HG03039 (cell line): ENCODE measurements around the gene PPP1R3A.

Experiments used
- ATAC-seq: cut with Tn5 transposase; IDR thresholded peaks from one replicate; pipeline ENCODE4 v1.9.1; 2021; ENCODE audit warnings: mild to moderate bottlenecking, moderate library complexity; ENCODE audit not compliant: unreplicated experiment

The PPP1R3A gene

GRCh38 chr7:113880559-113880958, 38.2 kb downstream of the PPP1R3A start:
- ATAC-seq: no peak

DNA sequence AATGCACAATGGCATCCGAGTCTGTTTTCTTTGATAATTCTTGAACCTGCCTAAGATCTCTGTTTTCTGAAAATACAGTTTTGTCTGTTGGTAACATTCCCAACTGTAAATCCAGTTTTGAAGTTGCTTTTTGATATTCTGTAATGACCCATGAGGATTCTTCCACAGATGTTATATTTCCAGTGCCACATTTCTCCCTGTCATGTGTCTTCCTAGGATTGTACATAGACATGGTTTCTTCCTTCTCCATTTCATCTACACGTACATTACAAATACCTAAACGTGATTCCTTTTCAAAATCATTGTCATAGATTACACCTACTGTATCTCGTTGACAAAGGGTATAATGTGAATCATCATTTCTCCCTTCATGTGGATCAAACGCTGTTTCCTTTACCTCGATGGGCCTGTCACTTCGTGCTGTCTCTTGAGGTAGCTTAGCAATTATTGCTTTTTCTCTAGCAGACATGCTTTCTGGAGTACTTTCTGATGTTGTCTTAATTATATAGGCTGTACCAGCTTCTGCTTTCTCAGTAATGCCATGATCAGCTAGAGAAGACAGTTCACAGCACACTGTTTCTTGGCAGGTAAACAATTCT, 40.3 kb downstream of the PPP1R3A start:
- no peak for ATAC-seq

DNA sequence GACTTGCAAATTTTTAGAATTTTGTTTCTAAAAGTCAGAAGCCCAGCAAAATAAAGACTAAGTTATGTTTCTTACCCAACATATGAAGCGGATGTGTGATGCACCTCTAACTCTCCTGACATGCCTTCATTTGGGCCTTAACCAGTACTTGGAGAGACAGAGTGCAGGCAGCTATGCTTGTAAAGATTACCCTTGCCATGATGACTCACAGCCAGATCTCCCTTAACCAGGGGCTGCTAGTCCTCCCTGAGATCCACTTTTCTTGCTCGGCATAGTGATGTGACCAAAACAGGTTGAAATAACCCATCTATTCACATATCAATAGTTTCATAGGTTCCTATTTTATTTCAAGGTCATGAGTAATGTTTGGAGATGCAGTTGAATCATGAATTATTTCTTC, 43.6 kb downstream of the PPP1R3A start:
- ATAC-seq: no peak

- ATAC-seq: no peak
Measured at GRCh38 chr7:113873554-113874151, 45.2 kb downstream of the PPP1R3A start.

GRCh38 chr7:113872981-113873380, 45.8 kb downstream of the PPP1R3A start:
- ATAC-seq: no peak

DNA sequence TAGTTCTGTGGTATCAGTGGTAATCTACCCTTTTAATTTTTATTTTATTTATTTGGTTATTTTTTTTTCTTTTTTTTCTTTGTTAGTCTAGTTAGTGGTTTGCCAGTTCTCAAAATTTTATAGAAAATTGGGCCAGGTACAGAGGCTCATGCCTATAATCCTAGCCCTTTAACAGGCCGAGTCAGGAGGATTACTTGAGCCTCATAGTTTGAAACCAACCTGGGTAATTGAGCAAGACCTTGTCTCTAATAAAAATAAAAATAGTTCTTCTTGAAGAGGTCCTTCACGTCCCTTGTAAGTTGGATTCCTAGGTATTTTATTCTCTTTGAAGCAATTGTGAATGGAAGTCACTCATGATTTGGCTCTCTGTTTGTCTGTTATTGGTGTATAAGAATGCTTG, 51.5 kb downstream of the PPP1R3A start:
- no peak for ATAC-seq

- no peak for ATAC-seq
Measured at GRCh38 chr7:113856010-113856409, 62.8 kb downstream of the PPP1R3A start.

DNA sequence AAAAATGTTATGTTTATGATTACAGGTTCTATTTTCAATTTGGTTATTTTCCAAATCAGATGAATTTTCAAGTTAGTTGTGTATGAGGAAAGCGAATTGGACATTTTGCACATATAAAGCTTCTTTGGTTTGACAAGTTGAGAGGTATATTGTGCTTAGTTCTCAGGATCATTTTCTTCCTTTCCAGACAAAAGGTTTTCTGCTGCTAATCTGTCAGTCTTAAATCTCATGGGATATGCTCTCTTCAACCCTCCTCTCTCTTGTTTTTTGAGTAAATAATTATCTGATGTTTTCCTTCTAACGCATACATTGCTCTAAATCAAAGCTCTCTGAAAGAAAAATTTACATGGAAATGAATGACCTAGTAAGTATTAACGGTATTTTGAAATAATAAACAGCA, 77.9 kb downstream of the PPP1R3A start:
- ATAC-seq: no peak

DNA sequence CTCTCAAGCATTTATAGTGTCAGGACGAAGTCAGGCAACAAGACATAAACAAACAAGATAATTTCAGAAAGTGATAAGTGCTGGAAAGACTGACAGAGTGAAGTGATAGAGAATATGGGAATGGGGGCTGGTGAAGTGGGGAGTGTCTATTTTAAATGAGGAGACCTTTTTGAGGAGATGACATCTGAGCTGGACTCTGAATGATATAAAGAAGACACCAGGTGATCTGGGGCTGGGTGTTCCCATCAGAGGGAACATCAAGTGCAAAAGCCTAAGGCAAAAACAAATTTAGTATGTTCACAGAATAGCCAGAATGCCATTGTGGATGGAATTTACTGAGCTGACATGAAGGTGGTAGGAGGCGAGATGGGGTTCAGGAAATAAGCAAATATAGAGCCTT, 83.4 kb downstream of the PPP1R3A start:
- ATAC-seq: no peak

- ATAC-seq: no peak
Measured at GRCh38 chr7:113832196-113832745, 86.5 kb downstream of the PPP1R3A start.

- ATAC-seq: no peak
Measured at GRCh38 chr7:113831556-113831955, 87.3 kb downstream of the PPP1R3A start.

DNA sequence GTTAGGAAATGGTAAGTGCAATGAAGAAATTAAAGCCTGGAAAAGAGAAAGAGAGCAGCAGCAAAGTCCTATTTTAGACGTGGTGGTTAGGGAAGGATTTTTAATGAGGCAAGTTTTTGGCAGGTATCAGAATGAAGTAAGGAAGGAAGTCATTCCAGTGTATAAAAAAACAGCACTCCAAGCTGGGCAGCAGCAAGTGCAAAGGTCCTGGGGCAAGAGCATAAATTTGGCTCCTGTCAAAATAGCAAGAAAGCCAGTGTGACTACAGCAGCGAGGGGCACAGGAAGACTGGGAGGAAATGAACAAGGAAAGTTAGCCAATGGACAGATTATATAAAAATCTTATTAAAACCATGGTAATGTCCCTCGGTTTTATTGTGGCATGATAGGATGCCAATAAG, 90.2 kb downstream of the PPP1R3A start:
- no peak for ATAC-seq
